ENCODE data around the gene OSTM1. TPM values are rescaled to one million over a fixed set of nuclear protein-coding genes. Genes with fewer than 3 reads are reported as not detected.

The OSTM1 gene
- total and polyA plus RNA-seq, 2 of the 13 experiments (the other 11 are each of a cell fraction or from before 2014, with no cell fraction given) = 8.7 to 20.5 TPM

- BruUV-seq (replicated peaks) = no TSS peak
- H3K9me3 ChIP-seq (ENCODE audit: low read length) = peaks cover 18% of the 10 kb centered on the region
- 95% methylated on average over 14 of the region's 15 CpGs for WGBS (ENCODE audit: low lambda C conversion rate)
- no peak overlapping the region for H3K4me3 ChIP-seq (replicated peaks in 1 of 3; ENCODE audit: insufficient read depth in 1 of 3, low read depth in 2 of 3, low read length in 3 of 3)
- H2AFZ ChIP-seq (ENCODE audit: low read length) = no peak overlapping the region
- H3K4me2 ChIP-seq (ENCODE audit: low read depth, low read length) = no peak overlapping the region
- no peaks in the 10 kb centered on the region for H4K20me1 ChIP-seq (ENCODE audit: insufficient read depth, low read length)
- POLR2A ChIA-PET = no interaction called here
- peaks cover 54% of the 10 kb centered on the region for H3K4me1 ChIP-seq (ENCODE audit: insufficient read depth, low read length)
- H3K9ac ChIP-seq (ENCODE audit: insufficient read depth, low read depth, low read length) = no peak overlapping the region
- H3K36me3 ChIP-seq (replicated peaks in 1 of 2; ENCODE audit: control insufficient read depth in 1 of 2, insufficient read depth in 2 of 2, low read length in 2 of 2) = no peaks in the 10 kb centered on the region
- intact Hi-C loops (cut with micrococcal nuclease; ENCODE audit: unreplicated experiment) (no loop called here), in situ Hi-C loops (cut with HindIII; ENCODE audit: extremely low pct_ligation_motif_present, low pct_unique_long_range_greater_than_20kb) (no loop called here)
- DNase-seq (ENCODE audit: low spot score) = no peak
- CTCF ChIA-PET (ENCODE audit: low intra/inter-chr PET ratio, low total read pairs) = no interaction called here
- no peaks in the 10 kb centered on the region for H3K79me2 ChIP-seq (ENCODE audit: insufficient read depth, low read length)
- ATAC-seq = no peak
- no peak for FAIRE-seq
- no peak overlapping the region for H3K27ac ChIP-seq (ENCODE audit: extremely low read length, insufficient read depth, low read length)
- TF ChIP-seq KLF12 (CRISPR knock-in tag; IDR thresholded peaks at IDR 0.05; ENCODE audit: borderline replicate concordance) (no peak), NR3C1 (CRISPR knock-in tag; IDR thresholded peaks at IDR 0.05) (no peak), ZNF30 (CRISPR knock-in tag; IDR thresholded peaks at IDR 0.05) (no peak), ZBTB26 (CRISPR knock-in tag; IDR thresholded peaks at IDR 0.05; ENCODE audit: borderline replicate concordance) (no peak), NR1H2 (CRISPR knock-in tag; IDR thresholded peaks at IDR 0.05; ENCODE audit: borderline replicate concordance, low read depth) (no peak), TBX2 (CRISPR knock-in tag; IDR thresholded peaks at IDR 0.05; ENCODE audit: borderline replicate concordance) (no peak), ATF1 (CRISPR knock-in tag; IDR thresholded peaks at IDR 0.05) (no peak), PITX1 (CRISPR knock-in tag; IDR thresholded peaks at IDR 0.05) (no peak), CBX2 (IDR thresholded peaks at IDR 0.05; ENCODE audit: low read depth, low read length) (no peak), CBX2 (CRISPR knock-in tag; IDR thresholded peaks at IDR 0.05; ENCODE audit: low read depth) (no peak), NFATC3 (CRISPR knock-in tag; IDR thresholded peaks at IDR 0.05) (no peak), ZNF691 (CRISPR knock-in tag; IDR thresholded peaks at IDR 0.05; ENCODE audit: borderline replicate concordance, low read depth) (no peak), ZBTB10 (CRISPR knock-in tag; IDR thresholded peaks at IDR 0.05; ENCODE audit: borderline replicate concordance) (no peak), ELF4 (CRISPR knock-in tag; IDR thresholded peaks at IDR 0.05; ENCODE audit: borderline replicate concordance) (no peak), ZNF205 (CRISPR knock-in tag; IDR thresholded peaks at IDR 0.05) (no peak), HDAC6 (IDR thresholded peaks at IDR 0.05; ENCODE audit: low read depth, low read length) (no peak)
- TF ChIP-seq, protein P1, sequence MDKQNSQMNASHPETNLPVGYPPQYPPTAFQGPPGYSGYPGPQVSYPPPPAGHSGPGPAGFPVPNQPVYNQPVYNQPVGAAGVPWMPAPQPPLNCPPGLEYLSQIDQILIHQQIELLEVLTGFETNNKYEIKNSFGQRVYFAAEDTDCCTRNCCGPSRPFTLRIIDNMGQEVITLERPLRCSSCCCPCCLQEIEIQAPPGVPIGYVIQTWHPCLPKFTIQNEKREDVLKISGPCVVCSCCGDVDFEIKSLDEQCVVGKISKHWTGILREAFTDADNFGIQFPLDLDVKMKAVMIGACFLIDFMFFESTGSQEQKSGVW (CRISPR knock-in tag; IDR thresholded peaks at IDR 0.05; ENCODE audit: borderline replicate concordance) = no peak
- TF ChIP-seq, protein P2, sequence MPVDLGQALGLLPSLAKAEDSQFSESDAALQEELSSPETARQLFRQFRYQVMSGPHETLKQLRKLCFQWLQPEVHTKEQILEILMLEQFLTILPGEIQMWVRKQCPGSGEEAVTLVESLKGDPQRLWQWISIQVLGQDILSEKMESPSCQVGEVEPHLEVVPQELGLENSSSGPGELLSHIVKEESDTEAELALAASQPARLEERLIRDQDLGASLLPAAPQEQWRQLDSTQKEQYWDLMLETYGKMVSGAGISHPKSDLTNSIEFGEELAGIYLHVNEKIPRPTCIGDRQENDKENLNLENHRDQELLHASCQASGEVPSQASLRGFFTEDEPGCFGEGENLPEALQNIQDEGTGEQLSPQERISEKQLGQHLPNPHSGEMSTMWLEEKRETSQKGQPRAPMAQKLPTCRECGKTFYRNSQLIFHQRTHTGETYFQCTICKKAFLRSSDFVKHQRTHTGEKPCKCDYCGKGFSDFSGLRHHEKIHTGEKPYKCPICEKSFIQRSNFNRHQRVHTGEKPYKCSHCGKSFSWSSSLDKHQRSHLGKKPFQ (CRISPR knock-in tag; IDR thresholded peaks at IDR 0.05; ENCODE audit: insufficient replicate concordance) = no peak
- H3K27me3 ChIP-seq (ENCODE audit: control insufficient read depth in 1 of 2, insufficient read depth in 2 of 2, low read length in 2 of 2) = no peaks in the 10 kb centered on the region
These were observed 69.7 kb downstream of the OSTM1 start for GRCh38 chr6:108004861-108005260.
